Activated T-helper 1 cell treated with anti-CD3 and anti-CD28 coated beads, Interleukin-12 subunit alpha, Interleukin-12 subunit beta, Interleukin-2, Interleukin-4 antibody, amounts not matched to agents 30 ng/mL and 10 ng/mL and 1 ng/mL, durations not matched to agents 14 hours and 24 hours and 36 hours (primary cell): ENCODE results near the gene AGO3. TPM values are rescaled to one million over a fixed set of nuclear protein-coding genes. Genes with fewer than 3 reads are reported as not detected.

Source experiments
- DNase-seq: peaks from one replicate; pipeline ENCODE4 v3.0.0; 2021; ENCODE audit warnings: low spot score
- H3K27ac Mint-ChIP-seq: one replicate; pipeline ENCODE4 v1.8.0; 2021; ENCODE audit warnings: mild to moderate bottlenecking, mixed read lengths
- H3K27me3 Mint-ChIP-seq: one replicate; pipeline ENCODE4 v1.8.0; 2022; ENCODE audit warnings: mild to moderate bottlenecking, moderate library complexity, mixed read lengths; ENCODE audit not compliant: insufficient read depth
- H3K36me3 Mint-ChIP-seq: one replicate; pipeline ENCODE4 v1.8.0; 2021; ENCODE audit warnings: low read depth, mixed read lengths
- H3K4me1 Mint-ChIP-seq: one replicate; pipeline ENCODE4 v1.8.0; 2021; ENCODE audit warnings: low read depth, mixed read lengths
- H3K4me3 Mint-ChIP-seq: one replicate; pipeline ENCODE4 v1.8.0; 2021; ENCODE audit warnings: mild to moderate bottlenecking, moderate library complexity, mixed read lengths
- H3K9me3 Mint-ChIP-seq: one replicate; pipeline ENCODE4 v1.8.0; 2021; ENCODE audit warnings: mixed read lengths
- intact Hi-C: fragments of 100-400 bp; cut with micrococcal nuclease; formaldehyde crosslinking; loops from one replicate; pipeline ENCODE4 v1.15.1; 2024
- total RNA-seq: library from RNA; stranded (reverse); gene quantifications from 2 replicates; pipeline ENCODE4 v1.2.3, GENCODE V29; 2022

AGO3 gene
- total RNA-seq, 1 donor from 2014 or later = 33.6 TPM

DNA sequence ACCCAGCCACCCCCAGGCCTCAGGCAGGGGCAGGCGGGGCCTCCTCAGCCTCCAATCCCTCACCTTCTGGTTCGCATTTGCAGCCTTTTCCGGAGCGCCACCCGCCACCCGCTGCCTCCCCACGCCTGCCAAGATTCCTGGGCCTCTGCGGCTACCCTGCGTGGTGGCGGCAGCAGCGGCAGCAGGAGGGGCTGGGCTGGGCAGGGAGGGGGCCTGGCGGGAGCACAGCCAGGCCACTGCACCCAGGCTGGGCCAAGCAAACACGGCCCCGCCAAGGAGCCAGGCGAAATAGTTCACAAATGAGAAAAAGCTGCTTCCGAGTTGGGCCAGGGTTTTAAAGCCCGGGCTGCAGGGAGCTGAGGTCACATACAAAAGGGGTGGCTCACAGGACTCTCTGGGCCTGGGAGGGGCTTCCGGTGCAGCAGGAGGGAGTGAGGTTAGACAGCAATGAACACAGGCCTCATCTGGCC lies 184.3 kb downstream of the AGO3 start:
- peaks cover 7% of the 10 kb centered on the region for H3K27me3 Mint-ChIP-seq
- no peaks in the 10 kb centered on the region for H3K9me3 Mint-ChIP-seq
- no peak overlapping the region for H3K27ac Mint-ChIP-seq
- no peak for DNase-seq
- H3K4me1 Mint-ChIP-seq = peaks cover 7% of the 10 kb centered on the region
- H3K4me3 Mint-ChIP-seq = no peak overlapping the region
- intact Hi-C loops = no loop called here
- no peaks in the 10 kb centered on the region for H3K36me3 Mint-ChIP-seq

DNA sequence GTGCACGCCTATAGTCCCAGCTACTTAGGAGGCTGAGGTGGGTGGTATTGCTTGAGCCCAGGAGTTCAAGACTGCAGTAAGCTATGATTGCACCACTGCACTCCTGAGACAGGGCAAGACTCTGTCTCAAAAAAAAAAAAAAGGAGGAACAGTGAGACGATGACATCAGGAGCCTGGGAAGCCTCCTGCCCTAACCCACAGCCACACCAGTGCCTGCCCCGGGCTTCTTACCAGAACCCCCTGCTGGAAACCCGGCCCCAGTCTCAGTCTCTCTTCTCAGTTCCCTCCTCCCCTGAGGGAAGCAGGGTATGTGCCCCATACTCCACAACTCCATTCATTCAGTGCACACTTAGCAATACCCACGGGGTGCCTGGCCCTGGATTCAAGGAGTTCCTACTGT lies 185.0 kb downstream of the AGO3 start:
- Mint-ChIP-seq H3K9me3 (no peaks in the 10 kb centered on the region), H3K27me3 (peaks cover 7% of the 10 kb centered on the region)
- DNase-seq = no peak

DNA sequence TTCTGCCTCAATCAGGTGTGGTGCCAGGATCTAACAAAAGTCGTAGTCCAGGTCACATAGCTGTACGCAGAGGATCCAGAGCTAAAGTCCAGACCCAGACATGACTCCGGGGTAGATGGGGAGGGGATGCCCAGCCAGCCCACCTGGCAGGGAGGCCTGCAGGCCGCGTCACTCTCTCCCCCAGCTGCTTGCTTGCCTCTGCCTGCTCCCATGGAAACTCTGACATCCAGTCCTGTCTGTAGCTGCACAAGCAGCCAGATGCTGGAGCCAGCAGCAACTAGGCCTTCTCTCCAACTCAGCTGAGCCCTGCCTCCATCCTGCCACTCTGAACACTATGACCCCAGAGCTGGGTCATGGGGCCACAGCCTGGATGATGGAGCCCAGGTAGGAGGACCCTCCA lies 186.0 kb downstream of the AGO3 start:
- Mint-ChIP-seq H3K27me3 (peaks cover 7% of the 10 kb centered on the region), H3K27ac (no peak overlapping the region), H3K36me3 (no peaks in the 10 kb centered on the region), H3K9me3 (no peaks in the 10 kb centered on the region), H3K4me3 (no peak overlapping the region), H3K4me1 (no peaks in the 10 kb centered on the region)
- DNase-seq = no peak
- intact Hi-C loops = no loop called here

More for the DNA sequence above, 185.0 kb downstream of the AGO3 start:
- Mint-ChIP-seq H3K27ac (no peak overlapping the region), H3K4me3 (no peak overlapping the region), H3K4me1 (peaks cover 7% of the 10 kb centered on the region), H3K36me3 (no peaks in the 10 kb centered on the region)
- intact Hi-C loops = no loop called here

DNA sequence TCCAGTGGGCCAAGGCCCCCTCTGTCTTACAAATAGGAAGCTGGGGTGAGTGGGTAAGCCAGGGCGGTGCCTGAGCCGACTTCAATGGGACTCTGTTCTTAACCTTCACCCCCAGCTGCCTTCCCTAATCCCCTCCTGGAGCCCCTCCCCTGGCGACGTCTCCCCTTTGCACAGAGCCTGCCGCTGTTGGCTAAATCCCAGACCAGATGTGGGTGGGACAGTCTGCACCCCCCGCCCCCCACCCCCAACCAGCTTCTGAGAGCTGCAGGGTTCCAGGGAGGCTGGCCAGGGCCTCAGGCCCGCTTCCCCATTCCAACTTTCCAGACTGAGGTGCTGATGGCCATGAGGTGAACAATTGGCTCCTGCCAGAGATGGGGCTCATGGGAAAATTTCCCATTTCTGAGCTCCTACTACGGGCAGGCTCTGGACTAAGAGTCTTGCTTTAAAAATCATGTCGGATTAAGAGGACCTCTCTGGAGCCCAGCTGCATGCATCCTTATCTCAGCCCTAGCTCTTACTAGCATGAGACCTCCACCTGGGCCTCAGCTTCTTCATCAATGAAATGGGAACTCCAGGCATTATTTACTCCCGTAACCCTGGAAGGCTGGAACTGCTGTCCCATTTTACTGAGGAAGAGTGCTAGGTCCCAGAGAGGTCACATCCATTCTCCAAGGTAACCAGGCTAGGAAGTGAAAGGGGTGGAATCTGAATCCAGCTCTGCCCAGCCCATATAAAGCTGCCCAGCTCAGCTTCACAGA lies 187.7 kb downstream of the AGO3 start:
- Mint-ChIP-seq H3K9me3 (no peaks in the 10 kb centered on the region), H3K36me3 (no peaks in the 10 kb centered on the region), H3K27me3 (peaks cover 12% of the 10 kb centered on the region), H3K4me1 (peaks cover 5% of the 10 kb centered on the region), H3K27ac (no peak overlapping the region), H3K4me3 (no peak overlapping the region)
- no peak for DNase-seq
- intact Hi-C loops = no loop called here

DNA sequence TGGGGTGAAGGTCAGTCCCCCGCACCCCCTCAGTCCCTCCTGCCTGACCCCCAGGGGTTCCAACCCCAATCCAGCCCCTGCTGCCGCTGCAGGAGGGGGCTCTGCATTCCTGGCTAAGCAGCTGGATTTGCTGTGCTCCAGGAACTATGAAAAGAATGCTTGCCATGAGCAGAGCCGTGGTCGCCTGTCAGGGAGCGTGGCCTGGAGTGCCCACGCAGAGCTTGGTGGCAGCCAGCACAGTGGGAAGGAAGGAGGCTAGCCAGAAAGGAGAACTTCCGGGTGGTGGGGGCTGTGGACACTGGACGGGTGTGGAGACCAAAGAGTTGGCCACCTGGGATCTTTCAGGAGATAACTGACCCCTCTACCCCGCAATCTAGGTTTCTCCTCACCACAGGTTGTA lies 188.6 kb downstream of the AGO3 start:
- Mint-ChIP-seq H3K36me3 (no peaks in the 10 kb centered on the region), H3K4me1 (peaks cover 6% of the 10 kb centered on the region), H3K27me3 (peaks cover 19% of the 10 kb centered on the region), H3K4me3 (no peak overlapping the region), H3K9me3 (no peaks in the 10 kb centered on the region), H3K27ac (no peak overlapping the region)
- intact Hi-C loops = no loop called here
- DNase-seq = no peak

Other genes with a start within 250 kb of the AGO3 start
- 25.3 and 25.9 TPM in 2 replicates for gene C1orf216, start 212.2 kb upstream of the AGO3 start, total RNA-seq
- 53.0 and 53.1 TPM in 2 replicates for gene CLSPN, start 161.1 kb upstream of the AGO3 start, total RNA-seq
- 7.5 and 8.0 TPM in 2 replicates for gene AGO4, start 123.1 kb upstream of the AGO3 start, total RNA-seq
- gene AGO1, start 47.9 kb upstream of the AGO3 start, total RNA-seq = 39.0 and 39.5 TPM in 2 replicates
- gene TEKT2, start 153.0 kb downstream of the AGO3 start, total RNA-seq = 0.16 and 0.27 TPM in 2 replicates
- 32.6 and 33.6 TPM in 2 replicates for gene ADPRS, start 157.8 kb downstream of the AGO3 start, total RNA-seq
- gene COL8A2, start 194.1 kb downstream of the AGO3 start, total RNA-seq = 0.08 TPM in 1 of 2 replicates, not detected in the other
- 74.2 and 74.4 TPM in 2 replicates for gene TRAPPC3, start 218.4 kb downstream of the AGO3 start, total RNA-seq
- gene MAP7D1, start 225.1 kb downstream of the AGO3 start, total RNA-seq = 167 and 169 TPM in 2 replicates